HG03439 (cell line): ENCODE data around the gene MSL1.

Source experiments
- ATAC-seq: cut with Tn5 transposase; IDR thresholded peaks from one replicate; pipeline ENCODE4 v1.9.1; 2021; ENCODE audit warnings: mild to moderate bottlenecking, moderate library complexity; ENCODE audit not compliant: unreplicated experiment

MSL1 gene, protein sequence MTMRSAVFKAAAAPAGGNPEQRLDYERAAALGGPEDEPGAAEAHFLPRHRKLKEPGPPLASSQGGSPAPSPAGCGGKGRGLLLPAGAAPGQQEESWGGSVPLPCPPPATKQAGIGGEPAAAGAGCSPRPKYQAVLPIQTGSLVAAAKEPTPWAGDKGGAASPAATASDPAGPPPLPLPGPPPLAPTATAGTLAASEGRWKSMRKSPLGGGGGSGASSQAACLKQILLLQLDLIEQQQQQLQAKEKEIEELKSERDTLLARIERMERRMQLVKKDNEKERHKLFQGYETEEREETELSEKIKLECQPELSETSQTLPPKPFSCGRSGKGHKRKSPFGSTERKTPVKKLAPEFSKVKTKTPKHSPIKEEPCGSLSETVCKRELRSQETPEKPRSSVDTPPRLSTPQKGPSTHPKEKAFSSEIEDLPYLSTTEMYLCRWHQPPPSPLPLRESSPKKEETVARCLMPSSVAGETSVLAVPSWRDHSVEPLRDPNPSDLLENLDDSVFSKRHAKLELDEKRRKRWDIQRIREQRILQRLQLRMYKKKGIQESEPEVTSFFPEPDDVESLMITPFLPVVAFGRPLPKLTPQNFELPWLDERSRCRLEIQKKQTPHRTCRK

DNA sequence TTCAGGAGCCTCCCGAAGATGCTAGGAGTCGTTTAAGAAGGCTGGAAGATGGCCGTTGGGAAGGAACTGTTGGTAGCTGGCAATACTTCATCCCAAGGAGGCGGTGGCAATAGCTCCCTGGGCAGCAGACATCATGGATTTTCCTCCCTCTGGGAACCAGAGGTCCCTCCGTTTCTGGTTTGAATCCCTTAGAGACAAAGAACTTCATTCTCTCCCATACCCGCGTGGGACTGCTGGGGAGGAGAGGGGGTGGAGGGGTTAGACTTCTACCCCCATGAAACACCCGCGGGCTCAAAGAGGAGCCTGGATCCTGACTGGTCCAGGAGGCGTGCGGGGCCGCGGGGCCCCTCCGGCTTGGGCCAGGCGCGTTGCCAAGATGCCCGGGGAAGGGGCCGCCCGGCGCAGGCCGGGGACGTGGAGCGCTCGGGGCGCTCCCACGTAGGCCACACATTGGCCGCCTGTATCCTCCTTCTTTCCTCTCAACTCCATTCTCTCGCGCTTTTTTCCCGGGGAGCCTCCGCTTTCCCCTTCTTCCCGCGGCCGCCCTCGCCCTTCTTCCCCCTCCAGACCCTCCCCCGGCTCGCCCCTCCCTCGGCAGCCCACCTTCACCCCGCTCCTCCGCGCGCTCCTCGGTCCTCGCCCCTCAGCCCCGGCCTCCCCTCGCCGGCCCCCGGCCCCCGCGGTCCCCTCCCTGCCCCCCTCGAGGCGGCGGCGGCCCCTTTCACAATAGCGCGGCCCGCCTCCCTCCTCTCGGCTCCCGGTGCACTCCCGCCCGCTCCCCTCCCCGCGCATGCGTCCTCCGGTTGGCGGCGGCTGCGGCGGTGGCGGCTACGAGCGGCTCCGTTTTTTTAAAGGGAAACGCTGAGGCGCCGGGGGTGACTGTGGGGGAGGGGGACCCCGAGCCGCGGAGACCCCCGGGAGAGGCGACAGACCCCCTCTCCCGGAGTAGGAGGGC lies at the start of gene MSL1:
Gene MSL1 (plus strand): TSS at position 791 of the 955 bp plus-strand sequence. CDS start 642 bp downstream, outside the sequence.
- ATAC-seq, result peak; percentile 66

DNA sequence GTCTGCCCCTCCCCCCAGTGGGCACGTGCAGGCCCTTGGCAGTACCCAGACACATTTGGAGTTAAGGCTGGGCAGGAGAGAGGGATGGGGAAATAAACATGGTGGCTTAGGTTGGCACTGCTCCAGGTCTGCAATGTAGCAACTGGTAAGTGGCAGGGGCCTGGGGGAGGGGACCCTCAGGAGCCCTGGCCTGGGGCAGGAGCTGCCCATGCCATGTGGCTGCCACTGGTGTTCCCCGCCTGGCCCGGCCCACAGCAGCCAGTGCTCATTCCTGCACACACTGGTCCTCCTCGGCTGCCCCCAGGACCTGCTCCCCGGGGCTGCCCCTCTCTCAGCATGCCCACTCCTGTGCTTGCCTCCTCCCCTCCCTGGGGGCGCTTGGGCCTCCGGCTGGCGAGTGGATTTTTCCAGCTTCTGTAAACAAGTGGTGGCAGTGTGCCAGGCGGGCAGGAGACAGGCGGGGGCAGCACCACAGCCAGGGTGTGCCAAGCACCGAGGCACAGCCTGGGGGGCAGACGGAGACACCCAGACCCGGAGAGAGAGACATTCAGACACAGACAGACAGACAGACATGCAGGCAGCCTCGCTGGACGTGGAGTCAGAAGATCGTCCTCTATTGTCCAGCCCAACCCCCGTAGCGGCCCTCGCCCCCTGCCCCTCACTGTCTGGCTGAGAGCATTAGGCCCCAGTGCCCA lies 49.6 kb upstream of the MSL1 start:
- no peak for ATAC-seq

DNA sequence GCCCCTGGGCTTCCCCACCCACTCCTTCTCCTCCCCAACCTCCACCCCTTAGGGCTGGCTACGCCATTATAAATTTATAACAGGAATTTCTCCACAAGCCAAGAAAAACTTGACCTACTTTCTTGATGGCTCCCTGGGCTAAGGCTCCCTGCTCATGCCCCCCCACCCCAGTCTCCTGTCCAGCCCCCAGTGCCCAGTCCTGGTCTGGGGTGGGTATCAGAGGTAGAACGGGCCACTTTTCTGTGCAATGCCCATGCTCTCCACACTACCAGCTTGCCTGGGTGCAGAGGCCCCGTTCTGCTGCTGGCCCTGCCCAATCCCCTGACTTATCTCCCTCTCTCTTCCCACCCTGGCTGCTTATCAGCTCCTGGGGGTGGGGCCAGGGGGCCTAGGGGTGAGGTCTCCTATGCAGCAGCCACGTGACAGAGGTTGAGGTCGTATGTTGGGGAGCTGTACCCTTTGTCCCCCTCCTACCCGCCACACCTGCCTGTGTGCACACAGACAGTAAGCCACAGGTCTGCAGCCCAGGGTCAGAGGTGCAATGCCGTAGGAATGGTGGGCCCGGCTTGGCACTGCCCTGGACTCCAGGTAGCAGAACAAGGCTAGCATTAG lies 48.9 kb upstream of the MSL1 start:
- ATAC-seq, result no peak

DNA sequence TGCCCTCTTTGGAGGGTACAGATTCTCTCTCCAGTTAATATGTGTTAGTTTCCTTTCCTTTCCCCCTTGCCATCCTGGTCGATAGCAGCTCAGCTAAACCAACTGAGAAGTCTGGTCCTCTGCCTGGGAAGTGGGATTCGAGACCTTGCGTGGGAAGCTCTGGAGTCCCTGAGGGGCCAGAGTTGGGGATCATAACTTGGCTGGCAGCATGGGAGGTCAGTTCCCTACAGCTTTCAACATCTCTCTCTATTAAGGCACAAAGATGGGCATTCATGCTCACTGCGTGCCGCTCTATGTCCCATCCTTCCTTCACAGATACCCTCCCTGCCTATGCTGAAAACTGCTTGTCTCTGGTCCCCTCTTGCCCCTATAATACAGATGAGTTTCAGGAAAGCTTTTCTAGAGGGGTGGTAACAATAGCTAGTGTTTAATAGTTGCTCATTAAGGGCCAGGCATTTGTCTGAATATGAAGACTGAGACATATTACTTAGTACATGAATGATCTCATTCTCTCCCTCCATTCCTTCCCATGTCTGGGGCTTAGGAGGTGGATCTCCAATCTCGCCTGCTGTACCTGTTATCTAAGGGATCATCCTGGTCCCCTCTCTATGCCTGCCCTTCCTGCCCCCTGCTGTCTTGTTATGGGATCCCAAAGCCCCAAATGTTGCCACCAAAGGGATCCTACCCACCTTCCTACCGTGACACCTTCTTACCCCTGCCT lies 48.2 kb upstream of the MSL1 start:
- no peak for ATAC-seq

GRCh38 chr17:40074175-40074512 lies 47.6 kb upstream of the MSL1 start:
- no peak for ATAC-seq

- no peak for ATAC-seq
Observed at GRCh38 chr17:40074871-40075200, 46.9 kb upstream of the MSL1 start.

DNA sequence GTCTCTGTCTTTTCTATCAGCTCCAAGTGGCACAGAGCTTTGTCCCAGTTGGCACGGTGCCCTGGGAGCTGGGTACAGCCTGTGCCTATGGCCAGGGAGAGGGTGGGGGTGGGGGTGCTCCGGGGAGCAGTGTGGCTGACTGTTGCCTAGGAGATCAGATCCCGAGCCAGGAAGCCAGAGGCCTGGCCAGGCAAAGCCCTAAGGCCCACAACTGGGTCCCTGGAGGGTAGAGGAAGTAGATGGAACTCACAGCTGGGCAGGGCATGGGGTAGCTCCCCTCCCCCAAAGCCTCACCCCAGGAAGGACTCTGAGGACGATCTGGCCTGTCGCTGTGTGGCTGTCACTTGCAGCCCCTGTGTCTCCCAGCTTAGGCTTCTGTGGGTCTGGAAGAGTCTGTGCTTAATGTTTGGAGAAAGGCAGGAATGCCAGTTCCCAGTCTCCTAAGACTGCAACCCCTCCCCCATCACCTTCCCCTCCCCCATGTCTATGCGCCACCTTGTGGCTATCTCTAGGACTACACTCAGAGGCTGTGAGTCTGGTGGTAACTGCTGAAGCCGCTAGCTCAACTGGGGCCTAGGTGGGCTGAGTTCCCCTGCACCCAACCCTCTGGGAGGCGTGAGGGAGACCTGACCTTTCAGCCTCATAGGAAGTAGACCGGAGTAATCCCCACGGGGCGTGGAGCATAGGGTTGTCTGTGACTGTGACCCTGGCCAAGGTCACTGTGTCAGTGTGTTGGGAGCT lies 46.4 kb upstream of the MSL1 start:
- ATAC-seq, result no peak

DNA sequence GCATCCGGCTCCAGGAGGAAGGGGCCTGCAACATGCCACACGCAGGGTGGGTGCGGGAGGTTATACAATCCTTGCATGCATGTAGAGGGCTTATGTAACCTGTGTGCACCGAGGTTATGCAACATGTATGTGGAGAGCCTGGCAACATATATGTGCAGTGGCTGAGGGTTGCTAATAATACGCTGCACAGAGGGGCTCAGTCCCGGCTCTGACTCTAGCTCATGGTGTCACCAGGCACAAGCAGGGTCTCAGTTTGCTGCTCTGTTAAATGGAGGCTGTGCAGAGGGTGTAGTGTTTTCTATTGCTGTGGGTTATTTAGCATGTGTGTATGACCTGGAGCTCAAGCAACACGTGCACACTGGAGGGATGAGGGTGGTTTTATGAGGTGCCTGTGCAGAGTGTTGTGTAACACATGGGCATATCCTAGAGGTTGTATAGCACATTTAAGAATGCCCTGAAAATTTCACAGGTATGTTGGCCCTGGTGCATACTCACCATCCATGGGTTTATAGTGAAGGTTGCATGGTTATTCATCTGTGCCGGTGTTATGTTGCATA lies 45.8 kb upstream of the MSL1 start:
- ATAC-seq, result no peak

DNA sequence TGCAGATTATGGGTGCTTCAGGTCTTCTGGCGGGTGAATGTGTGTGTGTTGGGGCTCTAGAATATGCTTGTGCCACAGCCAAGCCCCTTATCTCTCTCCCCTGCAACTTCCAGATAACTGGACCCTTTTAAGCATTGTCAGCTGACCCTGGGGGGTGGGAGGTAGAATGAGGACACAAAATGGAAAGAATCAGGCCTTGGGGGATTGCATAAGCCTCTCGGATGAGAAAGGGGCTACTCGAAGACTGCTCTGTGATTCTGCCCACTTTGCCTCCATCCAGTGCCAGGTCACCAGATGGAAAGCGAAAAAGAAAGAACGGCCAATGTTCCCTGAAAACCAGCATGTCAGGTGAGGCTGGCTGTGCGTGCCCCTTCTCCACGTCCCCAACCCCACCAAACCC lies 45.2 kb upstream of the MSL1 start:
- ATAC-seq, result no peak

- no peak for ATAC-seq
Observed at GRCh38 chr17:40079545-40079944, 42.2 kb upstream of the MSL1 start.

DNA sequence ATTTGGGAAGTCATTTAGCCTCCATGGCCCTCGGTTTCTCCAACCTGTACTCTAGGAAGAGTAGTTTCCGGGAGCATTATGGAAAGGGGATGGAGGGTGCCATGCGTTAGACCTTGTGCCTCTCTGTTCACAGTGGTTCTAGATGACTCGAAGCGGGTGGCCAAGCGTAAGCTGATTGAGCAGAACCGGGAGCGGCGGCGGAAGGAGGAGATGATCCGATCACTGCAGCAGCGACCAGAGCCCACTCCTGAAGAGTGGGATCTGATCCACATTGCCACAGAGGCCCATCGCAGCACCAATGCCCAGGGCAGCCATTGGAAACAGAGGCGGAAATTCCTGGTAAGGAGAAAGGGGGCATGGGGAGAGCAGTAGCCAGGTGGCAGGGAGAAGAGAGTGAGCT lies 37.3 kb upstream of the MSL1 start:
- ATAC-seq, result no peak

GRCh38 chr17:40086150-40087044 lies 35.4 kb upstream of the MSL1 start:
- no peak for ATAC-seq

DNA sequence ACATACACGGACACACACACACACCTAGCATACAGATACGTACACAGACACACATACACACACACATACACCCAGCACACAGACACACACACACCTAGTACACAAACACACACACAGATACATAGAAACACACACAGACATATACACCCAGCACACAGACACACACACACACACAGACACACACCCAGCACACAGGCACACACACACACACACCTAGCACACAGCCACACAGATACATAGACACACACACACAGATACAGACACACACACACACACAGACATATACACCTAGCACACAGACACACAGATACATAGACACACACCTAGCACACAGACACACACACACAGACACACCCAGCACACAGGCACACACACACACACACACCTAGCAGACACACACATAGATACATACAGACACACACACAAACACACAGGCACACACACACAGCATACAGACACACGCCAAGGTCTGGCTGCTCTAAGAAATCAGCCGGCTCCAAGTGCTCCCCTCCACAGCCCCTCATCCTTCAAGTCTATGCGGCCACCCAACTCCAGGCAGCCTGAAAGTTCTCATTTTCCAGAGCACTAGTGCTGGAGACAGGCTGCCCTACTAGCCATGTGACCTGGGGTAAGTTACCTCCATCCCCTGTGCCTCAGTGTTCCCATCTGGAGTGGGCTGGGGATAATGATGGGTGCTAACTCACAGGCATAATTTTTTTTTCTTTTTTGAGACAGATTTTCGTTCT lies 34.5 kb upstream of the MSL1 start:
- no peak for ATAC-seq

DNA sequence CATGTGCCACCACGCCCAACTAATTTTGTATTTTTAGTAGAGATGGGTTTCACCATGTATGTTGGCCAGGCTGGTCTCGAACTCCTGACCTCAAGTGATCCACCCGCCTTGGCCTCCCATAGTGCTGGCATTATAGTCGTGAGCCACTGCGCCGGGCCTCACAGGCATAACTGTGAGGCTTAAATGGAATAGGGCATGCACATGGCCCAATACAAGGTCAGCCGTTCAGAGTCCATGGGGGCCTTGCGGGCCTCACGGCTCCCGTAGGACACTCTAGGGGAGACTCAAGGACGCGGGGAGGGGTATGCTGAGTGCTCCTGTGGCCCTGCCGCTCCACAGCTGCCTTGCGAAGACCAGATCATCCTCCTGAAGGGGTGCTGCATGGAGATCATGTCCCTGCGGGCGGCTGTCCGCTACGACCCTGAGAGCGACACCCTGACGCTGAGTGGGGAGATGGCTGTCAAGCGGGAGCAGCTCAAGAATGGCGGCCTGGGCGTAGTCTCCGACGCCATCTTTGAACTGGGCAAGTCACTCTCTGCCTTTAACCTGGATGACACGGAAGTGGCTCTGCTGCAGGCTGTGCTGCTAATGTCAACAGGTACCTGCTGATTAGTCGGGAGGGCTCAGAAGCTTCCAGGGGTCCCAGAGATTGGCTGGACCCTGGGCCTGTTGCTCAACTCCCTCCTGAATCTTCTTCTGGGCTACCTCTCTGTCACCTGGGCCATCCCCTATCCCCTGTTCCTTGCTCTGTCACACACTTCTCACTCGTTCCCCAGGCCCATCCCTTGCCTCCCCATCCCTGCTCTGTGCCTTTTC lies 33.7 kb upstream of the MSL1 start:
- no peak for ATAC-seq

GRCh38 chr17:40089077-40089895 lies 32.5 kb upstream of the MSL1 start:
- no peak for ATAC-seq
